Astrocyte (in vitro differentiated cells and primary cell): Measurements from ENCODE around the gene FCRL2. TPM values are rescaled to one million over a fixed set of nuclear protein-coding genes. Genes with fewer than 3 reads are reported as not detected.

Experiments
- DNase-seq: peaks from one replicate; pipeline ENCODE4 v3.0.0-alpha.2; 2010; ENCODE audit warnings: low read depth
- FAIRE-seq: peaks from 2 replicates; lab custom pipeline; 2011; peaks lifted over from hg19 to GRCh38; lab: Jason Lieb, UNC
- H2AFZ ChIP-seq: 2 replicates; pipeline ENCODE4 v1.6.0; 2012; ENCODE audit warnings: low read depth, low read length, inconsistent platforms
- H3K27ac ChIP-seq: 2 replicates; pipeline ENCODE4 v1.5.1; 2011; ENCODE audit warnings: low read depth, low read length, inconsistent platforms
- H3K27me3 ChIP-seq: 2 replicates; pipeline ENCODE4 v1.6.0; 2011; ENCODE audit warnings: low read length, inconsistent platforms; ENCODE audit not compliant: insufficient read depth
- H3K36me3 ChIP-seq: 2 replicates; pipeline ENCODE4 v1.5.1; 2011; ENCODE audit warnings: low read length, inconsistent platforms; ENCODE audit not compliant: insufficient read depth
- H3K4me1 ChIP-seq: 2 replicates; pipeline ENCODE4 v1.5.1; 2011; ENCODE audit warnings: low read length, inconsistent platforms; ENCODE audit not compliant: insufficient read depth
- H3K4me2 ChIP-seq: 2 replicates; pipeline ENCODE4 v1.6.0; 2012; ENCODE audit warnings: low read length, inconsistent platforms
- H3K4me3 ChIP-seq: 2 replicates; pipeline ENCODE4 v1.5.1; 2011; ENCODE audit warnings: low read depth, mild to moderate bottlenecking, low read length, inconsistent platforms; ENCODE audit not compliant: insufficient read depth
- H3K79me2 ChIP-seq: 2 replicates; pipeline ENCODE4 v1.6.0; 2012; ENCODE audit warnings: mild to moderate bottlenecking, low read length, inconsistent platforms; ENCODE audit not compliant: insufficient read depth
- H3K9ac ChIP-seq: 2 replicates; pipeline ENCODE4 v1.6.0; 2012; ENCODE audit warnings: mild to moderate bottlenecking, low read length, inconsistent platforms
- H3K9me3 ChIP-seq: 2 replicates; pipeline ENCODE4 v1.5.1; 2012; ENCODE audit warnings: low read depth, mild to moderate bottlenecking, low read length, inconsistent platforms; ENCODE audit not compliant: insufficient read depth
- H4K20me1 ChIP-seq: 2 replicates; pipeline ENCODE4 v1.6.0; 2012; ENCODE audit warnings: low read length, inconsistent platforms; ENCODE audit not compliant: insufficient read depth
- H3K27ac Mint-ChIP-seq: one replicate; pipeline ENCODE4 v1.8.0; 2021; ENCODE audit warnings: mild to moderate bottlenecking, mixed read lengths; ENCODE audit not compliant: unreplicated experiment
- H3K27me3 Mint-ChIP-seq: one replicate; pipeline ENCODE4 v1.8.0; 2021; ENCODE audit warnings: low read depth, mixed read lengths; ENCODE audit not compliant: unreplicated experiment
- H3K36me3 Mint-ChIP-seq: one replicate; pipeline ENCODE4 v1.8.0; 2021; ENCODE audit warnings: low read depth, mixed read lengths; ENCODE audit not compliant: unreplicated experiment
- H3K4me1 Mint-ChIP-seq: one replicate; pipeline ENCODE4 v1.8.0; 2021; ENCODE audit warnings: low read depth, mixed read lengths; ENCODE audit not compliant: unreplicated experiment
- H3K4me3 Mint-ChIP-seq: one replicate; pipeline ENCODE4 v1.8.0; 2021; ENCODE audit warnings: mild to moderate bottlenecking, moderate library complexity, mixed read lengths; ENCODE audit not compliant: unreplicated experiment
- H3K9me3 Mint-ChIP-seq: one replicate; pipeline ENCODE4 v1.8.0; 2021; ENCODE audit warnings: mild to moderate bottlenecking, mixed read lengths; ENCODE audit not compliant: unreplicated experiment
- EZH2 ChIP-seq: IDR thresholded peaks from 2 replicates; pipeline ENCODE4 v1.6.1; 2012; ENCODE audit warnings: mild to moderate bottlenecking, low read length, inconsistent platforms; ENCODE audit not compliant: insufficient read depth
- total RNA-seq: library from RNA; stranded (reverse); gene quantifications from 2 replicates; pipeline ENCODE4 v1.2.1, GENCODE V29; 2021
- TF ChIP-seq, protein P1 (sequence below): IDR thresholded peaks from 2 replicates; pipeline ENCODE4 v1.5.1; 2011; ENCODE audit warnings: low read depth, mild to moderate bottlenecking, inconsistent platforms, low read length, moderate library complexity; ENCODE audit not compliant: insufficient read depth

The FCRL2 gene
- total RNA-seq, 1 donor from 2014 or later = not detected

DNA sequence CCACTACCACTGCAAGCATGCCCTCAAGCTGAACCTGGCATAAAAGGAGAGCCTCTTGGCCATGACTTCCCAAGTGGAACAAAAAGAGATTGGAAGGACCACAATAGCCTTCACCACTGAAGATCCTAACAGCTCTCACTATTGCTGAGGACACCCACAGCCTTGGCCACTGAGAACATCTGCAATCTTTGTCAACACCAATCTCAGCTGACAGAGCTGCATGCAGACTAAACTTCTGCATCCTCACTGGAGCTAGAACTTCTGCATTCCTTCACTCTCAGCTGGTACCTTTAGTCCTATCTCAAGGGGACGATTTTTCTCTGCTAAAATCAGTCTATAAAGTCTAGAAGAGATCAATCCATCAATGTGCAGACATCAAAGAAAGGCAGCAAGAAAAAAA is 8.3 kb upstream of the FCRL2 start:
- Histone ChIP-seq H3K27me3 (no peaks in the 10 kb centered on the region), H3K9me3 (no peaks in the 10 kb centered on the region), H2AFZ (no peak overlapping the region), H3K4me3 (no peak overlapping the region), H3K4me1 (no peaks in the 10 kb centered on the region), H3K79me2 (no peaks in the 10 kb centered on the region), H3K27ac (no peak overlapping the region), H4K20me1 (no peaks in the 10 kb centered on the region), H3K36me3 (no peaks in the 10 kb centered on the region), H3K9ac (no peak overlapping the region), H3K4me2 (no peak overlapping the region)
- H3K4me3 Mint-ChIP-seq = no peak overlapping the region
- DNase-seq (no peak), FAIRE-seq (no peak)
- H3K4me1 Mint-ChIP-seq = no peaks in the 10 kb centered on the region
- H3K27ac Mint-ChIP-seq = no peak overlapping the region
- no peaks in the 10 kb centered on the region for H3K36me3 Mint-ChIP-seq
- H3K9me3 Mint-ChIP-seq = no peaks in the 10 kb centered on the region
- TF ChIP-seq, protein P1, sequence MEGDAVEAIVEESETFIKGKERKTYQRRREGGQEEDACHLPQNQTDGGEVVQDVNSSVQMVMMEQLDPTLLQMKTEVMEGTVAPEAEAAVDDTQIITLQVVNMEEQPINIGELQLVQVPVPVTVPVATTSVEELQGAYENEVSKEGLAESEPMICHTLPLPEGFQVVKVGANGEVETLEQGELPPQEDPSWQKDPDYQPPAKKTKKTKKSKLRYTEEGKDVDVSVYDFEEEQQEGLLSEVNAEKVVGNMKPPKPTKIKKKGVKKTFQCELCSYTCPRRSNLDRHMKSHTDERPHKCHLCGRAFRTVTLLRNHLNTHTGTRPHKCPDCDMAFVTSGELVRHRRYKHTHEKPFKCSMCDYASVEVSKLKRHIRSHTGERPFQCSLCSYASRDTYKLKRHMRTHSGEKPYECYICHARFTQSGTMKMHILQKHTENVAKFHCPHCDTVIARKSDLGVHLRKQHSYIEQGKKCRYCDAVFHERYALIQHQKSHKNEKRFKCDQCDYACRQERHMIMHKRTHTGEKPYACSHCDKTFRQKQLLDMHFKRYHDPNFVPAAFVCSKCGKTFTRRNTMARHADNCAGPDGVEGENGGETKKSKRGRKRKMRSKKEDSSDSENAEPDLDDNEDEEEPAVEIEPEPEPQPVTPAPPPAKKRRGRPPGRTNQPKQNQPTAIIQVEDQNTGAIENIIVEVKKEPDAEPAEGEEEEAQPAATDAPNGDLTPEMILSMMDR = no peak
- TF ChIP-seq EZH2 = no peak
- H3K27me3 Mint-ChIP-seq = peaks cover 2% of the 10 kb centered on the region

- no peak overlapping the region for H2AFZ ChIP-seq
- Mint-ChIP-seq H3K27me3 (peaks cover 2% of the 10 kb centered on the region), H3K9me3 (no peaks in the 10 kb centered on the region), H3K4me3 (no peak overlapping the region), H3K4me1 (no peaks in the 10 kb centered on the region), H3K36me3 (no peaks in the 10 kb centered on the region), H3K27ac (no peak overlapping the region)
- H3K4me3 ChIP-seq = no peak overlapping the region
- DNase-seq (no peak), FAIRE-seq (no peak)
- H3K27ac ChIP-seq = no peak overlapping the region
- H3K4me1 ChIP-seq = no peaks in the 10 kb centered on the region
- H3K9ac ChIP-seq = no peak overlapping the region
- no peaks in the 10 kb centered on the region for H4K20me1 ChIP-seq
- no peaks in the 10 kb centered on the region for H3K9me3 ChIP-seq
- TF ChIP-seq, protein P1 = no peak
- no peak for TF ChIP-seq EZH2
- H3K4me2 ChIP-seq = no peak overlapping the region
- H3K79me2 ChIP-seq = no peaks in the 10 kb centered on the region
- H3K27me3 ChIP-seq = no peaks in the 10 kb centered on the region
- H3K36me3 ChIP-seq = no peaks in the 10 kb centered on the region
Measured at GRCh38 chr1:157784801-157785200, 7.9 kb upstream of the FCRL2 start.

DNA sequence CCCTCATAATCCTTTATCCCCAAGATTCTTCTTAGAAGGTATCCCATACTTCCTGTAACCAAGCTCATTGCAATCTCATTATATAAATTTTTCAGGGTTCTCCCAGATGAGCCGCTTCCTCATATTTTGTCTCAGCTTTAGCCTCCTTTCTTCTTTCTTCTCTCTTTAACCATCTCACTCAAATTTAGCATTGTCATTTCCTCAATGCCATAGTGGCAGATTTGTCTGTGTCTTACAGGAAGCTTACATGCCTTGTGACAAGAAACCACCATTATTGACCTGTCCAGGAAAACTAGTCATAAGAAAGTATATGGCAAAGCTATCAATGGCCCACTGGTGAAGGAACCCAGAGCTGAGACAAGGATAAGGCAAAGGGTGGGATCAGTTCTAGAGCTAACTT is 6.0 kb upstream of the FCRL2 start:
- Histone ChIP-seq H3K27ac (no peak overlapping the region), H3K79me2 (no peaks in the 10 kb centered on the region), H3K4me1 (no peaks in the 10 kb centered on the region), H3K4me2 (no peak overlapping the region), H3K4me3 (no peak overlapping the region), H3K36me3 (no peaks in the 10 kb centered on the region), H3K9ac (no peak overlapping the region), H4K20me1 (no peaks in the 10 kb centered on the region), H3K9me3 (no peaks in the 10 kb centered on the region), H2AFZ (no peak overlapping the region), H3K27me3 (no peaks in the 10 kb centered on the region)
- Mint-ChIP-seq H3K4me1 (no peaks in the 10 kb centered on the region), H3K27ac (no peak overlapping the region), H3K9me3 (no peaks in the 10 kb centered on the region), H3K27me3 (peaks cover 2% of the 10 kb centered on the region), H3K36me3 (no peaks in the 10 kb centered on the region), H3K4me3 (no peak overlapping the region)
- TF ChIP-seq, protein P1 = no peak
- TF ChIP-seq EZH2 = no peak
- DNase-seq = no peak
- no peak for FAIRE-seq
